Skin of body (tissue), 2 donors: Measurements from ENCODE around the gene ARL6. TPM values are rescaled to one million over a fixed set of nuclear protein-coding genes. Genes with fewer than 3 reads are reported as not detected.
"Not testable (repeated sequence)": the region's sequence is repeated elsewhere in the genome, so short reads cannot be mapped to it uniquely, and the experiment has no call there.

Source experiments
- DNase-seq: peaks from one replicate; lab custom pipeline; 2025; lab: John Stamatoyannopoulos, UW
- total RNA-seq: library from RNA; depleted of rRNA; stranded (reverse); fragments of >200 nt; gene quantifications from one replicate; pipeline ENCODE4 v1.2.3, GENCODE V29; 2014

The ARL6 gene
- total RNA-seq, 1 donor from 2014 or later, result 10.7 TPM

GRCh38 chr3:97821287-97821773, 56.8 kb downstream of the ARL6 start:
- peak; percentile 47 for DNase-seq

- peak; percentile 79 for DNase-seq
Observed at GRCh38 chr3:97821774-97822358, 57.3 kb downstream of the ARL6 start, which contains the start of gene CRYBG3. TSS of gene CRYBG3 (plus strand) at chr3:97822011. CDS start at chr3:97822207, 196 bp downstream.

- DNase-seq, result no peak
Observed at GRCh38 chr3:97822359-97822775, 57.8 kb downstream of the ARL6 start.

GRCh38 chr3:97823046-97824004, 58.8 kb downstream of the ARL6 start:
- DNase-seq, result peak; percentile 44

GRCh38 chr3:97825101-97825500, 60.5 kb downstream of the ARL6 start:
- DNase-seq, result peak; percentile 28

- no peak for DNase-seq
Observed at GRCh38 chr3:97827741-97828471, 63.3 kb downstream of the ARL6 start.

- DNase-seq, result no peak
Observed at GRCh38 chr3:97829198-97829597, 64.6 kb downstream of the ARL6 start.

GRCh38 chr3:97830638-97831037, 66.1 kb downstream of the ARL6 start:
- DNase-seq, result no peak

GRCh38 chr3:97831140-97831539, 66.6 kb downstream of the ARL6 start:
- DNase-seq, result no peak

- not testable (repeated sequence) for DNase-seq
Observed at GRCh38 chr3:97833184-97833583, 68.6 kb downstream of the ARL6 start.

- DNase-seq, result no peak
Observed at GRCh38 chr3:97835761-97836160, 71.2 kb downstream of the ARL6 start.

- no peak for DNase-seq
Observed at GRCh38 chr3:97838393-97838792, 73.8 kb downstream of the ARL6 start.

- DNase-seq, result no peak
Observed at GRCh38 chr3:97839944-97840343, 75.4 kb downstream of the ARL6 start.

- DNase-seq, result no peak
Observed at GRCh38 chr3:97841304-97841703, 76.7 kb downstream of the ARL6 start.

GRCh38 chr3:97841956-97842355, 77.4 kb downstream of the ARL6 start:
- DNase-seq, result no peak

GRCh38 chr3:97848779-97849178, 84.2 kb downstream of the ARL6 start:
- no peak for DNase-seq

Other genes starting within 250 kb of the ARL6 start
- gene CRYBG3, start 57.3 kb downstream of the ARL6 start, total RNA-seq, result 49.5 TPM
- gene RIOX2, start 207.7 kb downstream of the ARL6 start, total RNA-seq, result 35.7 TPM